ENCODE measurements around the gene ATXN7L1.

Gene ATXN7L1

DNA sequence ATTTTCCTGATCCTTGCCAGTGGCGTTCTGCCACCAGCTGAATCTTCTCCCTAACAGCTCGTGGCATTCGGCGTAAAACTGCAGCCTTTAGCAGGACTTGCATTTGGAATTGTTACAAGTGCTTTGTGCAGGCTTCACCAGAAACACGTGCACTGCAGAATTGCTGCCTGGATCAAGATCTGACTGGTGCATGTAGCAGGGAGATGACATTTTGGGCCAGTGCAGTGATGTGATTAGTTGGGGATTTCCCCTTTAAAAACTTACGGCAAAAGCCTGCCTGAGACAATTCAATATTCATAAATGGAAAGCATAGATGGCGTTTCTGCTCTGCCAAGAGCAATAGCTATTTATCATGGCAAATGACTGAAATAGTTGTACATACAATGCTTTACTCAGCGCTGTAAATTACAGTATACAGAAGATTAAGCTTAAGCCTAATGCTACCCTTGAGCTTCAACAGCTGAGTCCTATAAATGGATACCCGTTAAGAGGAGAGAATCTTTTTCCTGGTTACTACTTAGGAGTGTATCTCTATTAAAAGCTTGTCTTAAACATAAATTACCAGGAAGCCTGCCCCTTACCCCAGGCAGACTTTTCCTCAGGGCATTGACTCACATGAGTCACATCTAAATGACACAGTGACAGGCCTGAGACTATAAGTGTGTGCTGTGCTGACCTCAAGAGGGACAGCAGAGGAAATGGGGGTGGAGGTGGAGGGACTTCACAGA lies 106.3 kb downstream of the ATXN7L1 start:
- DNase-seq: no peak

GRCh38 chr7:105768898-105769507 lies 107.4 kb downstream of the ATXN7L1 start:
- DNase-seq: no peak

DNA sequence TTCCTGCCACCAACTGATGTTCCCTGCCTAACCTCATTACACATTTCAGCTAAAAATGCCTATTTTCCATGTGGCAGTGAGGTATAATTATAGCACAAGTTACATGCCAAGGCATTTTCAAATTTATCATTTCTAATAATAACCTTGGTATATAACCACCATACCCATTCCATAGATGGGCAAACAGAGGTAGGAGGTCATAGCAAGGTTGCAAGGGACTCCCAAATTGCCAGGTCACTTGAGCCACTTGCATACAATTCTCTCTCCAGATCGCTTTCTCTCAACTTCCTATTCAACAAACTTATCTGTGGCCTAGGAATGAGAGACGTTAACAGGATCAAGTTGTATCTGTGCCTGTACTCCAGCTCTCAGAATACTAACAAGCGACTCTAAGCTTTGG lies 108.3 kb downstream of the ATXN7L1 start:
- DNase-seq: no peak

DNA sequence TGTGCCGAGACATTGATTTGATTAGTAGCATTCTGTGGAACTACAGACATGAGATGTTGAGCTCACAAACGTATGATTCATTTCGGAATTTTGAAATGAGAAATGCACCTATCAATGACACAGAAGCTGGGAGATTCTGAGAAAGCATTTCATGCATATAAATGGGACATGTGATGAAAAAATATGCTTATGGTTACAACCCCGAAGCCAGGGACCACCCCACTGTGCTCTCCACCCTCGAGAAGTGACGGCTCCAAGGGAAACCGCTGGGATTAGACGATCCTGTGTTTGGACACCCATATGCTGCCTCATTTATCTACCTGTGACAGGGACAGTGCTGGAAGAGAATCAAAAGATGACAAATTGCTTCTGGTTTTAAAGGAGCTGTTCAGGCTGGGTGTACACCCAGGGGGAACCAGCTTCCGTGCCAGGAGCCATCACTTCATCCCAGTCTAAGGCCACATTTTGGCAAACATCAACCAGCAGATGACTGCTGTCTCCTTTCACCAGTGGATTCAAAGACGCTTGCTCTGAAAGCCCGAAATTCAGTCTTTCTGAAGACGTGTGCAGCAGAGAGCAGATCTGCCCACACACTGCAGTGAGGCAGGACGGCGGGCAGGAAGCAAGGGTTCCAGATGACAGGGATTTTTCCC lies 109.9 kb downstream of the ATXN7L1 start:
- no peak for DNase-seq

DNA sequence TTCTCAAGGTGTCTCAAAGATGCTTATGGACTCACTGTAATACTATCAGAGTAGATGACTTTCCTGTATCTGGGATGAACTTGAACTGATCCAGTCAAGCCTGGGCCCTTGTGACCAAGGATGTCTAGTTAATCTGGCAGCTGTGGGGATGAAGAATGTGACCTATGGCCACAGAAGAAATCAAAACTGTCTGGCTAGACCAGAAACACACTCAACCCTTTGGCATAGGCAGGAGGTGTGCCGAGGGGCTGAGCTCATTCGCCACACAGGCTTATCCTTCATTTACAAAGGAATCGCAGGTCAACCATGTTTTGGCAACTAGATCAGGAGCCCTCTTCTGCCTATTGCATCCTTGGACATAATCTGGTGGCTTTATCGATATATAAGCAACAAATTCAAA lies 110.6 kb downstream of the ATXN7L1 start:
- no peak for DNase-seq

GRCh38 chr7:105764506-105764905 lies 111.9 kb downstream of the ATXN7L1 start:
- DNase-seq: no peak

DNA sequence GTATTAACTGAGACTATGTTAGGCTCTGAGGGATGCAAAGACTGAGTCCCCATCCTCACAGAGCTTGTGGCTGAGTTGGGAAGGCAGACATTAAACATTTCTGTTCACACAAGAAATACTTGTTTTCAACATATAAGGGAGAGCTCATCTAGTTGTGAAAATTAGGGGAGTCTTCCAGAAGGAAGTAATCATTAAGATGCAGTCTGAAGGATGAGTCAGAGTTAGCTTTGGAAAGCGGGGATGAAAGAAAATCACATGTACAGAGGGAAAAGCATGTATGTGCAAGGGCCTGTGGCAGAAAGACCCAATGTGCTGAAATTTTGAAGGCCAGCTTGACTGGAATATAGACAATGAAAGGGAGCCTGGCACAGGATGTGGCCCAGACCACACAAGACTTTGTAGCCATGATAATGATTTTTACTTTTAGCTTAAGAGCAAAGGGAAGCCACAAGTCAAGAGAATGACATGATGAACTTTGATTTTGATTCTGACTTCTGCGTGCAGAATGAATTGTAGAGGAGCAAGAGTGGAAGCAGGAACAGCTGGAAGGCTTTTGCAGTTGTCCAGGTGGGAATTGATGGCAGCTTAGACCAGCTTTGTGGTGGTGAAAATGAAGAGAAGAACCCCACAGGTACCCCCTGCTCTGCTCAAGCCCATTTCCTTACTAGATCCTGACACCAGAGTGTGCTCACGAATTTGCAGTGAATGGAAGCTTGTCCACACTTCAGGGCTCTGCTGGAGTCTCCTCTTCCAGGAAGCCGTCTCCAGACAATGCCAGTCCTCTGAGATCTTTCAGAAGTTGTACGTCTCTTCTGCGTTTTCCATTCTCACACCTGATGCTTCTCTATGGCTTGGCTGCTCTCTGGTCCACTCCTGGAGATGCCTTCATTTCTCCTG lies 115.6 kb downstream of the ATXN7L1 start:
- peak; percentile 12 for DNase-seq

DNA sequence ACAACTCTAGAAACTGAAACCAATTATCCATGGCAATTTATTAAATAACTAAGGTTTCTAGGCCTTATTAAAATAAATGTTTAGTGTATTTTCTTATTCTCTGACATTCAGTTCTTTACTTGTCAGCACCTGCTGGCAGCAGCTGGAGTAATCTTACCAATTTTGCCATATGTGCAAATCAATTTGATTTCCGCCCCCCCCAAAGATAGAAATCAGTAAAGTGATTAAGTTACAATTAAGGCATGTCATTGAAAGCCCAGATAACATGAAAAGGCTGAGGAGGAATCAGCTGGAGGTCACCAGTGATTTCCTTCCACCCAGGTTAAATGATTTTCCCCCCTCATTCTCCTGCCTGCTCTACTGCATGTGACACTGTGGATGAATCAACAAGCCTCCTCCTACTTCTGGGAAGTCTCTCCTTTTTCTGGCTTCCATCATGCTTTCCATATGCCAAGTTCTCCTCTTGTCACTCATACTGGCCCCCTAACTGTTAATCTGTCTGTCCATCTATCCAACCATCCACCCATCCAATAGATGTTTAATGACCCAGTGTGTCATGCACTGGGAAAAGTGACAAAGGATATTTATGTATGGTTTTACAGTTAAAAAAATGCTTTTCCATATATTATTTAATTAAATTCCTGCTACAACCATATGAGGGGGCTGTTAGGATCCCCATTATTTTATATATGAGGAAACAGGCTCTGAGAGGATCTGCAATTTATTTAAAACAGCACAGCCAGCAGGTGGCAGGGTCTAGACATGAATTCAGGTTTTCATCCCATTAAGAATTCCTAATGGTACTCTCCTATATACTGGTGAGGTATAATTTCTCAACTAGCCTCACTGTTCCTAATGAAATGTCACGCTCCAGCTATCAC lies 116.5 kb downstream of the ATXN7L1 start:
- peak; percentile 61 for DNase-seq

DNA sequence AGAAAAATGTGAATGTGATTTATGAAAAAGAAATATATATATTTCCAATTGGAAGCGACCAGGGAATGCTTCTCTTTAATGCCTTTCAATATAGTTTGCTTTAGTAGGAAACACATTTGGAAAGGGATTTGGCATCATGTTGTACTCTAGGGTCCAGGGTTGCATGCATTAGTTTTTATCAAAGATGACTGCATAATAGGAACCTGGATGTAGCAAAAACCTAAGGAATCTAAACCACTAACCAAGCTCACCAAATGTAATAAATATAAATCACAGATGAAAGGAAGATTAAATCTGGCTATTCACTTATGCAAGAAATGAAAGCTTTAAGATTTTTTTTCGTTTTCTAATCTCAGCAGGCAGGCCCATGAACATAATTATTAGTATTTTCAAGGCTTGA lies 120.0 kb downstream of the ATXN7L1 start:
- DNase-seq: no peak

- DNase-seq: no peak
Observed at GRCh38 chr7:105752671-105753275, 123.6 kb downstream of the ATXN7L1 start.

- no peak for DNase-seq
Observed at GRCh38 chr7:105751054-105751453, 125.3 kb downstream of the ATXN7L1 start.

- no peak for DNase-seq
Observed at GRCh38 chr7:105748701-105749100, 127.7 kb downstream of the ATXN7L1 start.

- no peak for DNase-seq
Observed at GRCh38 chr7:105745681-105746330, 130.6 kb downstream of the ATXN7L1 start.

DNA sequence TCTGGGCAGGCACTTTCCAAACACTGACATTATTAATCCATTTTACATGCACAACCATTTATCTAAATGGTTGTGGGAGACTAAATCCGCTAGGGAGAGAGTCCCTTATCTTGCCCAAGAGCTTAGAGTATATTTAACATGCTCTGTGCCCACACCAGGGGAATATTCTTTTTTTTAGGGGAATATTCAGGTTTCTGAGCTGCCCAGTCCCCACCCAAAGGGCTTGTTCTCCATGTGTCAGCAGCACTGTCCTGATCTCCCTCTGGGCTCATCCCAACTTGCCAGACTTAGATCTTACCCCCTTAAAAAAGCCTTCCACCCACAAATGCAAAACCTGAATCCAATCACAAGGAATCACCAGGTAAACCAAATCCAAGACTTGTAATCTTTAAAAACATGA lies 132.1 kb downstream of the ATXN7L1 start:
- no peak for DNase-seq

- DNase-seq: peak; percentile 8
Observed at GRCh38 chr7:105743351-105744090, 132.9 kb downstream of the ATXN7L1 start.

DNA sequence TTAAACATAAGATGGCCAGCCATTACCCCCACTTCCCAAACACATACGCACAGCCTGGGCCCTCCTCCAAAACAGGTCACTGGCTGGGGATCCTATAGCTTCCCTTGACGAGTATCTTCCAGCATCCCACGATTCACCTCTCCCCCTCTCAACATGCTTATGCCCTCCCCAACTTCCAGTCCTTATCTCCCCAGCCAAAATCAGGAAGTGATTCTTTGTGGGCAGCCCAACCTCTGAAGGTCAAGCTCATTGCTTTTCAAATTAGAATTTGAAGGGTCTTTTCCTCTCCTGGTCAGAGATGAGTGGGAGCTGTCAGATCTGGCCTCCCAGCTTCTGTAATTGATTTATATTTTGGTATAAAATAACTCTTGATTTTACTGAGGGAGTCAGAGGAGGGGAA lies 133.6 kb downstream of the ATXN7L1 start:
- no peak for DNase-seq

- no peak for DNase-seq
Observed at GRCh38 chr7:105741982-105742381, 134.4 kb downstream of the ATXN7L1 start.

DNA sequence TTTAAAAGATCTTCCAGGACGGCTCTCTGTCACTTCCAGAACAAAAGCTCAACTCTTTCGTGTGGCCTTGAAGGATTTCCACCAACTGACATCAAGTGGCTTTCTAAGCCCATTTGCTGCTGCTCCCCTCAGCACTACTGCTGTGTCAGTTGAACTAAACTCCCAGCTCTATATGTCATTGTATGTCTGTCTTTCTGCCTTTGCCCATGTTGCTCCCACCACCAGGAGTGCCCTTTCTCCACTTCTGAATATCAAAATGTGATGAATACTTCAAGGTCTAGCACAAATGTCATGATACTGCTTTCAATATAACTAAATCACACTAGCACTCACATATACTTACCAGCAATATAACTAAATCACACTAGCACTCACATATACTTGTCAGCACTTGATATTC lies 138.3 kb downstream of the ATXN7L1 start:
- no peak for DNase-seq

- peak; percentile 24 for DNase-seq
Observed at GRCh38 chr7:105734233-105734632, 142.2 kb downstream of the ATXN7L1 start.

DNA sequence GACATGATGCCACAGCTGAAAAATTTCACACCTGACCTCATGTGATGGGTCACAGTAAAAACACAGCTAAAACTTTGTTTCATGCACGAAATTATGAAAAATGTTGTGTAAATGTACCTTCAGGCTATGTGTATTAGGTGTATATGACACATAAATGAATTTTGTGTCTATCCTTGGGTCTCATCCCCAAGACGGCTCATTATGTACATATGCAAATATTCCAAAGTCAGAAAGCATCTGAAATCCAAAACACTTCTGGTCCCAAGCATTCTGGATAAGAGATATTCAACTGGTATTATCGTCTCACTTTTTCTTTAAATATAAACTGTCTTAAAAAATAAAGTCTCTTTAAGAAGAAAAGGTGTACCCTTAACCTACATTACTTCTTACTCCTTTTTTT lies 145.4 kb downstream of the ATXN7L1 start:
- no peak for DNase-seq
